GM18511 (cell line): ENCODE data around the gene SLC19A2.
A peak's percentile ranks its signal among the peaks of the same experiment; 100 is the strongest.
"Not testable (repeated sequence)": the region's sequence is repeated elsewhere in the genome, so short reads cannot be mapped to it uniquely, and the experiment has no call there.

Experiments
- ATAC-seq: cut with Tn5 transposase; IDR thresholded peaks from one replicate; pipeline ENCODE4 v1.9.1; 2021; ENCODE audit warnings: mild to moderate bottlenecking, moderate library complexity; ENCODE audit not compliant: unreplicated experiment

SLC19A2 gene

GRCh38 chr1:169485431-169486280 lies at the start of gene SLC19A2:
SLC19A2 (minus strand) TSS chr1:169485944; CDS start chr1:169485766, 178 bp downstream.
- peak; percentile 98 for ATAC-seq

GRCh38 chr1:169534653-169535052 lies 48.9 kb upstream of the SLC19A2 start:
- no peak for ATAC-seq

GRCh38 chr1:169533528-169534190 lies 47.9 kb upstream of the SLC19A2 start:
- ATAC-seq, result not testable (repeated sequence)

- no peak for ATAC-seq
Observed at GRCh38 chr1:169530448-169530847, 44.7 kb upstream of the SLC19A2 start.

GRCh38 chr1:169529068-169529642 lies 43.4 kb upstream of the SLC19A2 start:
- ATAC-seq, result no peak

GRCh38 chr1:169528215-169529067 lies 42.7 kb upstream of the SLC19A2 start:
- ATAC-seq, result no peak

GRCh38 chr1:169527451-169528214 lies 41.9 kb upstream of the SLC19A2 start:
- no peak for ATAC-seq

- ATAC-seq, result no peak
Observed at GRCh38 chr1:169527001-169527400, 41.3 kb upstream of the SLC19A2 start.

- no peak for ATAC-seq
Observed at GRCh38 chr1:169526120-169526832, 40.5 kb upstream of the SLC19A2 start.

- no peak for ATAC-seq
Observed at GRCh38 chr1:169525391-169525790, 39.6 kb upstream of the SLC19A2 start.

- ATAC-seq, result no peak
Observed at GRCh38 chr1:169523904-169524303, 38.2 kb upstream of the SLC19A2 start.

- no peak for ATAC-seq
Observed at GRCh38 chr1:169521226-169521625, 35.5 kb upstream of the SLC19A2 start.

- no peak for ATAC-seq
Observed at GRCh38 chr1:169517558-169518186, 31.9 kb upstream of the SLC19A2 start.

GRCh38 chr1:169515641-169516040 lies 29.9 kb upstream of the SLC19A2 start:
- no peak for ATAC-seq

GRCh38 chr1:169514566-169515270 lies 29.0 kb upstream of the SLC19A2 start:
- ATAC-seq, result no peak

GRCh38 chr1:169513208-169513607 lies 27.5 kb upstream of the SLC19A2 start:
- ATAC-seq, result no peak

- no peak for ATAC-seq
Observed at GRCh38 chr1:169511316-169512005, 25.7 kb upstream of the SLC19A2 start.

- no peak for ATAC-seq
Observed at GRCh38 chr1:169510060-169510459, 24.3 kb upstream of the SLC19A2 start.
